Keratinocyte (primary cell): ENCODE results near the gene HCN2.

Experiments
- EZH2 ChIP-seq: IDR thresholded peaks from one replicate; pipeline ENCODE4 v1.6.1; 2012; ENCODE audit warnings: inconsistent platforms, mild to moderate bottlenecking, low read length, moderate library complexity
- TF ChIP-seq, protein P1 (sequence below), 3 experiments: IDR thresholded peaks in 1 of 3; conservative IDR thresholded peaks in 1 of 3; optimal IDR thresholded peaks in 1 of 3; 2 replicates in 2 of 3; 3 replicates in 1 of 3; pipeline versions ENCODE3 to v1.5.1; 2011; ENCODE audit warnings: low read length in 3 of 3, mild to moderate bottlenecking in 3 of 3, moderate library complexity in 2 of 3, control low read depth in 1 of 3, inconsistent platforms in 1 of 3; ENCODE audit not compliant: insufficient read depth in 2 of 3; ENCODE audit errors: extremely low read depth in 1 of 3

DNA sequence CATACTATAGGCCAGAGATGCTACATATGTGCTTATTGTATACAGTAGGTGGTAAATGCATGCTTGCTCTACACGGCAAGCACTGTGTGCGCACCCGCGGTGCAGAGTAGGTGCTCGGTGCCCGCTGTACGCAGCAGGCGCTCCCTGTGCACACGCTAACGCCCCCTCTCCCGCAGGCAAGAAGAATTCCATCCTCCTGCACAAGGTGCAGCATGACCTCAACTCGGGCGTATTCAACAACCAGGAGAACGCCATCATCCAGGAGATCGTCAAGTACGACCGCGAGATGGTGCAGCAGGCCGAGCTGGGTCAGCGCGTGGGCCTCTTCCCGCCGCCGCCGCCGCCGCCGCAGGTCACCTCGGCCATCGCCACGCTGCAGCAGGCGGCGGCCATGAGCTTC is 25.9 kb downstream of the HCN2 start:
- TF ChIP-seq, protein P1, sequence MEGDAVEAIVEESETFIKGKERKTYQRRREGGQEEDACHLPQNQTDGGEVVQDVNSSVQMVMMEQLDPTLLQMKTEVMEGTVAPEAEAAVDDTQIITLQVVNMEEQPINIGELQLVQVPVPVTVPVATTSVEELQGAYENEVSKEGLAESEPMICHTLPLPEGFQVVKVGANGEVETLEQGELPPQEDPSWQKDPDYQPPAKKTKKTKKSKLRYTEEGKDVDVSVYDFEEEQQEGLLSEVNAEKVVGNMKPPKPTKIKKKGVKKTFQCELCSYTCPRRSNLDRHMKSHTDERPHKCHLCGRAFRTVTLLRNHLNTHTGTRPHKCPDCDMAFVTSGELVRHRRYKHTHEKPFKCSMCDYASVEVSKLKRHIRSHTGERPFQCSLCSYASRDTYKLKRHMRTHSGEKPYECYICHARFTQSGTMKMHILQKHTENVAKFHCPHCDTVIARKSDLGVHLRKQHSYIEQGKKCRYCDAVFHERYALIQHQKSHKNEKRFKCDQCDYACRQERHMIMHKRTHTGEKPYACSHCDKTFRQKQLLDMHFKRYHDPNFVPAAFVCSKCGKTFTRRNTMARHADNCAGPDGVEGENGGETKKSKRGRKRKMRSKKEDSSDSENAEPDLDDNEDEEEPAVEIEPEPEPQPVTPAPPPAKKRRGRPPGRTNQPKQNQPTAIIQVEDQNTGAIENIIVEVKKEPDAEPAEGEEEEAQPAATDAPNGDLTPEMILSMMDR (optimal IDR thresholded peaks at IDR 0.05 in 1 of 3, IDR thresholded peaks at IDR 0.05 in 1 of 3, conservative IDR thresholded peaks at IDR 0.05 in 1 of 3; ENCODE audit: extremely low read depth in 1 of 3, insufficient read depth in 2 of 3, low read length in 3 of 3): no peak
- TF ChIP-seq EZH2: peak; percentile 54
